ENCODE measurements around the gene C13orf42. TPM values are rescaled to one million over a fixed set of nuclear protein-coding genes. Genes with fewer than 3 reads are reported as not detected.

C13orf42 gene
- total RNA-seq, 1 experiment from 2014 or later: not detected

DNA sequence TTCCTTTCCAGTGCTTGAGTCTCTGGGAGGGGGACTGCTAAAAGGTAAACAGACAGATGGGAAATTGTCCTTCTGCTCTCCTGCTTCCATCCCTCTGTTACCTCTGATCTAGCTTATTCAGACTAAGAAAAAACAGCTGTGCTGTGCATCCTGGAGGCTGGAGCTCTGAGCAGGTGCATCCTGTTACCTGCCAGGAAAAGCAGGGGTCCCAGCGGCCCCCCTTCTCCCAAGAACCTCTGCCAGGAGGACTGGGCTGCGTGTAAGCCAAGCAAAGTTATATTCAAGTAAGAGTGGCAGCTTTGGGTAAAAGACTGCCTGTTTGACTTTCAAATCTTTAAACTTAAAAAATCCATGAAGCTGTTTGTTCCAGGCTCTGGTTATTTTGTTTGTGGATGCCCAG, 75.1 kb downstream of the C13orf42 start:
- ChIA-PET RAD21 (ENCODE audit: low non-redundant PET in 1 of 2, low total read pairs in 2 of 2, uncharacterized antibody in 2 of 2, unreplicated experiment in 2 of 2) (no interaction called here), CTCF (no interaction called here), POLR2A (no interaction called here)
- Histone ChIP-seq H3K27me3 (ENCODE audit: insufficient read depth, low read length) (no peaks in the 10 kb centered on the region), H3K9ac (ENCODE audit: low read length) (no peak overlapping the region), H3K4me1 (ENCODE audit: control insufficient read depth in 1 of 2, insufficient read depth in 2 of 2, low read length in 2 of 2) (no peaks in the 10 kb centered on the region), H3K79me2 (ENCODE audit: insufficient read depth, low read length) (no peaks in the 10 kb centered on the region), H3K36me3 (ENCODE audit: control insufficient read depth in 1 of 2, insufficient read depth in 2 of 2, low read length in 2 of 2) (no peaks in the 10 kb centered on the region), H2AFZ (ENCODE audit: low read depth, low read length, poor library complexity, severe bottlenecking) (no peak overlapping the region), H3K4me2 (ENCODE audit: low read length) (no peak overlapping the region), H3K4me3 (replicated peaks in 1 of 2; ENCODE audit: low read depth in 1 of 2, low read length in 2 of 2) (no peak overlapping the region), H3K9me2 (ENCODE audit: insufficient read depth) (no peaks in the 10 kb centered on the region), H3K27ac (ENCODE audit: low read depth, low read length) (no peak overlapping the region), H4K20me1 (ENCODE audit: insufficient read depth) (no peaks in the 10 kb centered on the region), H3K9me3 (ENCODE audit: control insufficient read depth in 1 of 2, insufficient read depth in 1 of 2, low read depth in 1 of 2, low read length in 2 of 2) (no peaks in the 10 kb centered on the region)
- TF ChIP-seq ELF1 (IDR thresholded peaks at IDR 0.05; ENCODE audit: borderline replicate concordance, low read depth) (no peak), POLR2A (IDR thresholded peaks at IDR 0.05; ENCODE audit: borderline replicate concordance, extremely low read depth, insufficient read depth, insufficient read length) (no peak)
- TF ChIP-seq, protein P1, sequence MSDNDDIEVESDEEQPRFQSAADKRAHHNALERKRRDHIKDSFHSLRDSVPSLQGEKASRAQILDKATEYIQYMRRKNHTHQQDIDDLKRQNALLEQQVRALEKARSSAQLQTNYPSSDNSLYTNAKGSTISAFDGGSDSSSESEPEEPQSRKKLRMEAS (IDR thresholded peaks at IDR 0.05): no peak
- intact Hi-C loops (cut with micrococcal nuclease): no loop called here
- ATAC-seq (no peak), DNase-seq (ENCODE audit: low read depth, low spot score) (no peak)
- BruUV-seq (replicated peaks): no TSS peak

DNA sequence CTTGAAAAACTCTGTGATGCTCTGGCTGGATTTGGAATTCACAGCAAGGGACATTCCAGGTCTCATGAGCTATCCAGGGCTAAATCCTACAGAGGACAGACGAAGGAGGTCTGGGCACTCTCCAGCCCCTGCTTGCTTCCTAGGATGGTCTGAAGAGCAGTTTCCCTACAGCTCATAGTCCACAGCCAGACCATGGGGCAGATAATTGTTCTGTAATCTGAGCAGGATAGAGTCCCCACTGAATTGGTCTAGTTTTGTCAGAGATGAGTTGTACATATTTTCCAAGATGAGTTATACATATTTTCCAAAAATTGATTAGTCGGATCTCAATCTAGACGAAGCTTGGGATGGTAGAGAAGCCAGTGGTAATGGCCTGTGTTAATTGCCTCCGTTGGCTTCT, 75.6 kb downstream of the C13orf42 start:
- intact Hi-C loops (cut with micrococcal nuclease): no loop called here
- H3K27ac ChIP-seq (ENCODE audit: low read depth, low read length): no peak overlapping the region
- H3K4me3 ChIP-seq (replicated peaks in 1 of 2; ENCODE audit: low read depth in 1 of 2, low read length in 2 of 2): no peak overlapping the region
- ChIA-PET CTCF (no interaction called here), POLR2A (no interaction called here), RAD21 (ENCODE audit: low non-redundant PET in 1 of 2, low total read pairs in 2 of 2, uncharacterized antibody in 2 of 2, unreplicated experiment in 2 of 2) (no interaction called here)
- H3K9ac ChIP-seq (ENCODE audit: low read length): no peak overlapping the region
- H3K36me3 ChIP-seq (ENCODE audit: control insufficient read depth in 1 of 2, insufficient read depth in 2 of 2, low read length in 2 of 2): no peaks in the 10 kb centered on the region
- H3K4me1 ChIP-seq (ENCODE audit: control insufficient read depth in 1 of 2, insufficient read depth in 2 of 2, low read length in 2 of 2): no peaks in the 10 kb centered on the region
- no peaks in the 10 kb centered on the region for H3K79me2 ChIP-seq (ENCODE audit: insufficient read depth, low read length)
- no peaks in the 10 kb centered on the region for H3K9me3 ChIP-seq (ENCODE audit: control insufficient read depth in 1 of 2, insufficient read depth in 1 of 2, low read depth in 1 of 2, low read length in 2 of 2)
- no peaks in the 10 kb centered on the region for H3K9me2 ChIP-seq (ENCODE audit: insufficient read depth)
- H4K20me1 ChIP-seq (ENCODE audit: insufficient read depth): no peaks in the 10 kb centered on the region
- ATAC-seq (no peak), DNase-seq (ENCODE audit: low read depth, low spot score) (no peak)
- H2AFZ ChIP-seq (ENCODE audit: low read depth, low read length, poor library complexity, severe bottlenecking): no peak overlapping the region
- H3K4me2 ChIP-seq (ENCODE audit: low read length): no peak overlapping the region
- no peaks in the 10 kb centered on the region for H3K27me3 ChIP-seq (ENCODE audit: insufficient read depth, low read length)
- no TSS peak for BruUV-seq (replicated peaks)
- TF ChIP-seq, protein P2, sequence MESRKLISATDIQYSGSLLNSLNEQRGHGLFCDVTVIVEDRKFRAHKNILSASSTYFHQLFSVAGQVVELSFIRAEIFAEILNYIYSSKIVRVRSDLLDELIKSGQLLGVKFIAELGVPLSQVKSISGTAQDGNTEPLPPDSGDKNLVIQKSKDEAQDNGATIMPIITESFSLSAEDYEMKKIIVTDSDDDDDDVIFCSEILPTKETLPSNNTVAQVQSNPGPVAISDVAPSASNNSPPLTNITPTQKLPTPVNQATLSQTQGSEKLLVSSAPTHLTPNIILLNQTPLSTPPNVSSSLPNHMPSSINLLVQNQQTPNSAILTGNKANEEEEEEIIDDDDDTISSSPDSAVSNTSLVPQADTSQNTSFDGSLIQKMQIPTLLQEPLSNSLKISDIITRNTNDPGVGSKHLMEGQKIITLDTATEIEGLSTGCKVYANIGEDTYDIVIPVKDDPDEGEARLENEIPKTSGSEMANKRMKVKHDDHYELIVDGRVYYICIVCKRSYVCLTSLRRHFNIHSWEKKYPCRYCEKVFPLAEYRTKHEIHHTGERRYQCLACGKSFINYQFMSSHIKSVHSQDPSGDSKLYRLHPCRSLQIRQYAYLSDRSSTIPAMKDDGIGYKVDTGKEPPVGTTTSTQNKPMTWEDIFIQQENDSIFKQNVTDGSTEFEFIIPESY (IDR thresholded peaks at IDR 0.05; ENCODE audit: extremely low read depth, insufficient replicate concordance, low read length): no peak
- TF ChIP-seq ZFX (IDR thresholded peaks at IDR 0.05) (no peak), TCF7L2 (IDR thresholded peaks at IDR 0.05; ENCODE audit: borderline replicate concordance, extremely low read depth, insufficient read depth, insufficient read length) (no peak), EZH2phosphoT487 (IDR thresholded peaks at IDR 0.05; ENCODE audit: borderline replicate concordance) (no peak), ELF1 (IDR thresholded peaks at IDR 0.05; ENCODE audit: borderline replicate concordance, low read depth) (no peak), RAD21 (IDR thresholded peaks at IDR 0.05; ENCODE audit: low read depth) (no peak), SRF (IDR thresholded peaks at IDR 0.05; ENCODE audit: low read depth) (no peak)
- TF ChIP-seq, protein P3, sequence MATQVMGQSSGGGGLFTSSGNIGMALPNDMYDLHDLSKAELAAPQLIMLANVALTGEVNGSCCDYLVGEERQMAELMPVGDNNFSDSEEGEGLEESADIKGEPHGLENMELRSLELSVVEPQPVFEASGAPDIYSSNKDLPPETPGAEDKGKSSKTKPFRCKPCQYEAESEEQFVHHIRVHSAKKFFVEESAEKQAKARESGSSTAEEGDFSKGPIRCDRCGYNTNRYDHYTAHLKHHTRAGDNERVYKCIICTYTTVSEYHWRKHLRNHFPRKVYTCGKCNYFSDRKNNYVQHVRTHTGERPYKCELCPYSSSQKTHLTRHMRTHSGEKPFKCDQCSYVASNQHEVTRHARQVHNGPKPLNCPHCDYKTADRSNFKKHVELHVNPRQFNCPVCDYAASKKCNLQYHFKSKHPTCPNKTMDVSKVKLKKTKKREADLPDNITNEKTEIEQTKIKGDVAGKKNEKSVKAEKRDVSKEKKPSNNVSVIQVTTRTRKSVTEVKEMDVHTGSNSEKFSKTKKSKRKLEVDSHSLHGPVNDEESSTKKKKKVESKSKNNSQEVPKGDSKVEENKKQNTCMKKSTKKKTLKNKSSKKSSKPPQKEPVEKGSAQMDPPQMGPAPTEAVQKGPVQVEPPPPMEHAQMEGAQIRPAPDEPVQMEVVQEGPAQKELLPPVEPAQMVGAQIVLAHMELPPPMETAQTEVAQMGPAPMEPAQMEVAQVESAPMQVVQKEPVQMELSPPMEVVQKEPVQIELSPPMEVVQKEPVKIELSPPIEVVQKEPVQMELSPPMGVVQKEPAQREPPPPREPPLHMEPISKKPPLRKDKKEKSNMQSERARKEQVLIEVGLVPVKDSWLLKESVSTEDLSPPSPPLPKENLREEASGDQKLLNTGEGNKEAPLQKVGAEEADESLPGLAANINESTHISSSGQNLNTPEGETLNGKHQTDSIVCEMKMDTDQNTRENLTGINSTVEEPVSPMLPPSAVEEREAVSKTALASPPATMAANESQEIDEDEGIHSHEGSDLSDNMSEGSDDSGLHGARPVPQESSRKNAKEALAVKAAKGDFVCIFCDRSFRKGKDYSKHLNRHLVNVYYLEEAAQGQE (IDR thresholded peaks at IDR 0.05; ENCODE audit: low read depth): no peak
- TF ChIP-seq, protein P4, sequence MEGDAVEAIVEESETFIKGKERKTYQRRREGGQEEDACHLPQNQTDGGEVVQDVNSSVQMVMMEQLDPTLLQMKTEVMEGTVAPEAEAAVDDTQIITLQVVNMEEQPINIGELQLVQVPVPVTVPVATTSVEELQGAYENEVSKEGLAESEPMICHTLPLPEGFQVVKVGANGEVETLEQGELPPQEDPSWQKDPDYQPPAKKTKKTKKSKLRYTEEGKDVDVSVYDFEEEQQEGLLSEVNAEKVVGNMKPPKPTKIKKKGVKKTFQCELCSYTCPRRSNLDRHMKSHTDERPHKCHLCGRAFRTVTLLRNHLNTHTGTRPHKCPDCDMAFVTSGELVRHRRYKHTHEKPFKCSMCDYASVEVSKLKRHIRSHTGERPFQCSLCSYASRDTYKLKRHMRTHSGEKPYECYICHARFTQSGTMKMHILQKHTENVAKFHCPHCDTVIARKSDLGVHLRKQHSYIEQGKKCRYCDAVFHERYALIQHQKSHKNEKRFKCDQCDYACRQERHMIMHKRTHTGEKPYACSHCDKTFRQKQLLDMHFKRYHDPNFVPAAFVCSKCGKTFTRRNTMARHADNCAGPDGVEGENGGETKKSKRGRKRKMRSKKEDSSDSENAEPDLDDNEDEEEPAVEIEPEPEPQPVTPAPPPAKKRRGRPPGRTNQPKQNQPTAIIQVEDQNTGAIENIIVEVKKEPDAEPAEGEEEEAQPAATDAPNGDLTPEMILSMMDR (IDR thresholded peaks at IDR 0.05 in 2 of 3, conservative IDR thresholded peaks at IDR 0.05 in 1 of 3; ENCODE audit: borderline replicate concordance in 1 of 3, insufficient read depth in 1 of 3, low read depth in 2 of 3, low read length in 2 of 3): no peak
- TF ChIP-seq, protein P5, sequence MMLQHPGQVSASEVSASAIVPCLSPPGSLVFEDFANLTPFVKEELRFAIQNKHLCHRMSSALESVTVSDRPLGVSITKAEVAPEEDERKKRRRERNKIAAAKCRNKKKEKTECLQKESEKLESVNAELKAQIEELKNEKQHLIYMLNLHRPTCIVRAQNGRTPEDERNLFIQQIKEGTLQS (IDR thresholded peaks at IDR 0.05): no peak
